H9 (cell line): ENCODE results near the gene ADAM23. TPM values are rescaled to one million over a fixed set of nuclear protein-coding genes. Genes with fewer than 3 reads are reported as not detected.

Experiments used
- DNase-seq: peaks from one replicate; pipeline ENCODE4 v3.0.0-alpha.2; 2017
- H2AFZ ChIP-seq: one replicate; pipeline ENCODE4 v1.6.1; 2013; ENCODE audit warnings: mild to moderate bottlenecking, low read length, control low read depth, moderate library complexity
- H2AK5ac ChIP-seq: 2 replicates; pipeline ENCODE4 v1.6.1; 2013; ENCODE audit warnings: low read length, control low read depth, mixed read lengths; ENCODE audit not compliant: insufficient read length
- H2BK120ac ChIP-seq: one replicate; pipeline ENCODE4 v1.6.1; 2013; ENCODE audit warnings: low read depth, mild to moderate bottlenecking, low read length, control low read depth, inconsistent platforms; ENCODE audit not compliant: poor library complexity, severe bottlenecking
- H2BK12ac ChIP-seq: 2 replicates; pipeline ENCODE4 v1.6.1; 2013; ENCODE audit warnings: low read length, control low read depth, mixed read lengths, low read depth; ENCODE audit not compliant: insufficient read length
- H2BK15ac ChIP-seq: 2 replicates; pipeline ENCODE4 v1.6.1; 2013; ENCODE audit warnings: low read depth, low read length, control low read depth
- H2BK20ac ChIP-seq: one replicate; pipeline ENCODE4 v1.6.1; 2013; ENCODE audit warnings: low read depth, mild to moderate bottlenecking, low read length, control low read depth, inconsistent platforms; ENCODE audit not compliant: poor library complexity, severe bottlenecking
- H2BK5ac ChIP-seq: 2 replicates; pipeline ENCODE4 v1.6.1; 2013; ENCODE audit warnings: low read length, control low read depth, mixed read lengths; ENCODE audit not compliant: insufficient read length
- H3K14ac ChIP-seq: 2 replicates; pipeline ENCODE4 v1.6.1; 2013; ENCODE audit warnings: low read length, control low read depth; ENCODE audit not compliant: insufficient read depth
- H3K18ac ChIP-seq: 2 replicates; pipeline ENCODE4 v1.6.1; 2013; ENCODE audit warnings: low read depth, mild to moderate bottlenecking, mixed read lengths, low read length, control low read depth; ENCODE audit not compliant: insufficient read length
- H3K23ac ChIP-seq: 2 replicates; pipeline ENCODE4 v1.6.1; 2013; ENCODE audit warnings: low read length, control low read depth, mixed read lengths, low read depth; ENCODE audit not compliant: insufficient read length
- H3K23me2 ChIP-seq: 2 replicates; pipeline ENCODE4 v1.6.1; 2013; ENCODE audit warnings: low read depth, mild to moderate bottlenecking, mixed read lengths, low read length, control low read depth; ENCODE audit not compliant: insufficient read length, poor library complexity, severe bottlenecking
- H3K27ac ChIP-seq: 2 replicates; pipeline ENCODE4 v1.5.1; 2013; ENCODE audit warnings: low read length, control low read depth, mixed read lengths, low read depth; ENCODE audit not compliant: insufficient read length
- H3K27me3 ChIP-seq: 2 replicates; pipeline ENCODE4 v1.6.1; 2013; ENCODE audit warnings: low read length, control low read depth, inconsistent platforms; ENCODE audit not compliant: insufficient read depth
- H3K4ac ChIP-seq: 2 replicates; pipeline ENCODE4 v1.6.1; 2013; ENCODE audit warnings: low read depth, mild to moderate bottlenecking, control low read depth, inconsistent platforms, low read length, moderate library complexity
- H3K4me1 ChIP-seq: 2 replicates; pipeline ENCODE4 v1.6.1; 2013; ENCODE audit warnings: low read length, control low read depth, inconsistent platforms; ENCODE audit not compliant: insufficient read depth
- H3K4me2 ChIP-seq: 2 replicates; pipeline ENCODE4 v1.6.1; 2013; ENCODE audit warnings: low read length, control low read depth, mixed read lengths; ENCODE audit not compliant: insufficient read length, insufficient read depth
- H3K56ac ChIP-seq: 2 replicates; pipeline ENCODE4 v1.6.1; 2013; ENCODE audit warnings: low read depth, mild to moderate bottlenecking, mixed read lengths, low read length, control low read depth; ENCODE audit not compliant: insufficient read length
- H3K79me1 ChIP-seq: 2 replicates; pipeline ENCODE4 v1.6.1; 2013; ENCODE audit warnings: low read depth, mild to moderate bottlenecking, moderate library complexity, low read length, control low read depth, inconsistent platforms; ENCODE audit not compliant: insufficient read depth, poor library complexity, severe bottlenecking
- H3K79me2 ChIP-seq: 2 replicates; pipeline ENCODE4 v1.6.1; 2013; ENCODE audit warnings: low read length, control low read depth, inconsistent platforms; ENCODE audit not compliant: insufficient read depth
- H3K9ac ChIP-seq: 2 replicates; pipeline ENCODE4 v1.6.1; 2013; ENCODE audit warnings: low read length, control low read depth, mixed read lengths; ENCODE audit not compliant: insufficient read length; ENCODE audit errors: extremely low read depth
- H3K9me3 ChIP-seq: one replicate; pipeline ENCODE4 v1.6.1; 2013; ENCODE audit warnings: low read depth, low read length, inconsistent platforms; ENCODE audit not compliant: control insufficient read depth
- H3T11ph ChIP-seq: one replicate; pipeline ENCODE4 v1.6.1; 2013; ENCODE audit warnings: mild to moderate bottlenecking, low read length, control low read depth, inconsistent platforms
- H4K20me1 ChIP-seq: one replicate; pipeline ENCODE4 v1.6.1; 2013; ENCODE audit not compliant: control insufficient read depth, insufficient read length, insufficient read depth
- H4K5ac ChIP-seq: 2 replicates; pipeline ENCODE4 v1.6.1; 2013; ENCODE audit warnings: low read depth, mild to moderate bottlenecking, mixed read lengths, low read length, control low read depth; ENCODE audit not compliant: insufficient read length
- H4K8ac ChIP-seq: replicated peaks from 2 replicates; pipeline ENCODE4 v1.6.1; 2013; ENCODE audit warnings: low read length, control low read depth, mixed read lengths, low read depth; ENCODE audit not compliant: insufficient read length
- H4K91ac ChIP-seq: 2 replicates; pipeline ENCODE4 v1.6.1; 2013; ENCODE audit warnings: low read depth, mild to moderate bottlenecking, moderate library complexity, mixed read lengths, low read length, control low read depth; ENCODE audit not compliant: insufficient read length
- H3K27ac Mint-ChIP-seq, 3 experiments: 2 replicates in 2 of 3; 3 replicates in 1 of 3; pipeline ENCODE4 v1.8.0; 2020 to 2021; ENCODE audit warnings: mixed read lengths in 3 of 3, mild to moderate bottlenecking in 1 of 3, moderate library complexity in 1 of 3
- H3K27me3 Mint-ChIP-seq: 2 replicates; pipeline ENCODE4 v1.8.0; 2021; ENCODE audit warnings: low read depth, mild to moderate bottlenecking, moderate library complexity, mixed read lengths
- H3K36me3 Mint-ChIP-seq, 3 experiments: 2 replicates in 2 of 3; 3 replicates in 1 of 3; pipeline ENCODE4 v1.8.0; 2020 to 2021; ENCODE audit warnings: low read depth in 3 of 3, mixed read lengths in 3 of 3; ENCODE audit not compliant: insufficient read depth in 1 of 3
- H3K4me1 Mint-ChIP-seq, 2 experiments: 2 replicates each; pipeline ENCODE4 v1.8.0; 2020; ENCODE audit warnings: mixed read lengths in 2 of 2
- H3K4me3 Mint-ChIP-seq, 2 experiments: 2 replicates in 1 of 2; 3 replicates in 1 of 2; pipeline ENCODE4 v1.8.0; 2020 to 2021; ENCODE audit warnings: mild to moderate bottlenecking in 2 of 2, mixed read lengths in 2 of 2, moderate library complexity in 1 of 2
- H3K9me3 Mint-ChIP-seq, 2 experiments: 2 replicates in 1 of 2; 3 replicates in 1 of 2; pipeline ENCODE4 v1.8.0; 2020; ENCODE audit warnings: mild to moderate bottlenecking in 2 of 2, mixed read lengths in 2 of 2, moderate library complexity in 1 of 2
- CTCF ChIP-seq: fragments of 200-600 bp; sonication (generic); conservative IDR thresholded peaks from 3 replicates; pipeline ENCODE4 v1.8.0; 2021; ENCODE audit warnings: antibody characterized with exemption, mild to moderate bottlenecking
- WGBS: extraction: QIAGEN DNeasy Blood & Tissue Kit; methylation state at CpG from one replicate; pipeline ENCODE4 v1.1.7; 2013; ENCODE audit warnings: missing lambda C conversion rate, low lambda C conversion rate, mixed read lengths; ENCODE audit not compliant: insufficient read length; ENCODE audit errors: extremely low coverage; 5-methylcytosine and 5-hydroxymethylcytosine counted together
- total RNA-seq: library from RNA; stranded (reverse); gene quantifications from 2 replicates; pipeline ENCODE4 v1.2.1, GENCODE V29; 2021

ADAM23 gene
- total RNA-seq, 1 experiment from 2014 or later, result 21.4 TPM

GRCh38 chr2:206442474-206442832 lies 879 bp upstream of the ADAM23 start:
- H3K27me3 ChIP-seq, result no peaks in the 10 kb centered on the region; the same call in 1 of the 2 replicates
- no peak overlapping the region for H3K4ac ChIP-seq
- H4K20me1 ChIP-seq, result no peaks in the 10 kb centered on the region
- no peak overlapping the region for H2AFZ ChIP-seq
- Mint-ChIP-seq H3K36me3 (peaks cover 0 to 7% (median 0%) of the 10 kb centered on the region in 3 experiments; a peak in 2 of 7 replicates), H3K4me1 (peaks cover 38 to 51% of the 10 kb centered on the region in 2 experiments), H3K9me3 (no peaks in the 10 kb centered on the region), H3K4me3 (peak overlapping the region; percentile 75 to 91), H3K27ac (peak overlapping the region in 1 of 3 experiments; percentile 20; a peak in 1 of 7 replicates), H3K27me3 (peaks cover 44% of the 10 kb centered on the region)
- no peaks in the 10 kb centered on the region for H3K79me1 ChIP-seq
- no peak overlapping the region for H2BK5ac ChIP-seq
- peaks cover 12% of the 10 kb centered on the region for H3K23me2 ChIP-seq
- H3K9me3 ChIP-seq, result no peaks in the 10 kb centered on the region
- H2BK12ac ChIP-seq, result no peak overlapping the region
- peaks cover 2% of the 10 kb centered on the region; the same call in 1 of the 2 replicates for H3K79me2 ChIP-seq
- peaks cover 2% of the 10 kb centered on the region; the same call in 1 of the 2 replicates for H3K4me1 ChIP-seq
- H2BK120ac ChIP-seq, result no peak overlapping the region
- H3K4me2 ChIP-seq, result peak overlapping the region; percentile 72
- no peak overlapping the region for H4K5ac ChIP-seq
- no peak overlapping the region for H3K18ac ChIP-seq
- TF ChIP-seq CTCF, result no peak
- no peak overlapping the region for H2AK5ac ChIP-seq
- no peak overlapping the region for H2BK15ac ChIP-seq
- no peak overlapping the region for H3T11ph ChIP-seq
- H3K9ac ChIP-seq, result no peak overlapping the region
- WGBS, result no CpG with 5 or more reads among the region's 10 CpGs
- no peak overlapping the region for H3K14ac ChIP-seq
- no peak overlapping the region for H3K23ac ChIP-seq
- no peak overlapping the region for H2BK20ac ChIP-seq
- no peak overlapping the region for H4K91ac ChIP-seq
- no peak overlapping the region for H3K27ac ChIP-seq
- DNase-seq, result no peak
- H4K8ac ChIP-seq, result no peak overlapping the region
- no peak overlapping the region for H3K56ac ChIP-seq
